H1 (cell line): ENCODE results near the gene TFCP2. TPM values are rescaled to one million over a fixed set of nuclear protein-coding genes. Genes with fewer than 3 reads are reported as not detected.

ENCODE experiments used
- CTCF ChIA-PET: fragments of 300-600 bp; sonication (Branson Sonifier 250); formaldehyde crosslinking; loops from one replicate; lab custom pipeline; 2021; ENCODE audit not compliant: partially characterized antibody; lab: Charles Lee
- POLR2A ChIA-PET: fragments of 300-600 bp; sonication (Branson Sonifier 250); formaldehyde crosslinking; loops from one replicate; lab custom pipeline; 2021; ENCODE audit warnings: inconsistent platforms; ENCODE audit not compliant: partially characterized antibody; lab: Charles Lee
- DNase-seq, 2 experiments: peaks; one replicate each; pipeline versions ENCODE4 v3.0.0 to v3.0.0-alpha.2; 2010 to 2022; ENCODE audit warnings: low spot score in 2 of 2, low read depth in 1 of 2, mixed read lengths in 1 of 2
- FAIRE-seq: peaks from 2 replicates; lab custom pipeline; 2011; peaks lifted over from hg19 to GRCh38; lab: Jason Lieb, UNC
- H2AFZ ChIP-seq: 2 replicates; pipeline ENCODE4 v1.8.1; 2012; ENCODE audit warnings: low read length, inconsistent platforms
- H2AK5ac ChIP-seq: 2 replicates; pipeline ENCODE4 v1.6.1; 2013; ENCODE audit warnings: low read depth, low read length
- H2BK120ac ChIP-seq: replicated peaks from 2 replicates; pipeline ENCODE3; 2013; ENCODE audit warnings: low read depth, low read length, inconsistent platforms
- H2BK12ac ChIP-seq: 2 replicates; pipeline ENCODE4 v1.6.1; 2013; ENCODE audit warnings: low read depth, low read length
- H2BK15ac ChIP-seq: 2 replicates; pipeline ENCODE4 v1.6.1; 2013; ENCODE audit warnings: low read length
- H2BK20ac ChIP-seq: 2 replicates; pipeline ENCODE4 v1.6.1; 2013; ENCODE audit warnings: low read length
- H2BK5ac ChIP-seq: 2 replicates; pipeline ENCODE4 v1.6.1; 2013; ENCODE audit warnings: low read depth, low read length
- H3K14ac ChIP-seq: 2 replicates; pipeline ENCODE4 v1.6.1; 2013; ENCODE audit warnings: inconsistent platforms; ENCODE audit not compliant: insufficient read length
- H3K18ac ChIP-seq: 2 replicates; pipeline ENCODE4 v1.6.1; 2013; ENCODE audit warnings: low read length; ENCODE audit errors: extremely low read depth
- H3K23ac ChIP-seq: 2 replicates; pipeline ENCODE4 v1.6.1; 2013; ENCODE audit warnings: inconsistent platforms; ENCODE audit not compliant: insufficient read length
- H3K23me2 ChIP-seq: 2 replicates; pipeline ENCODE4 v1.6.1; 2013; ENCODE audit warnings: low read depth, low read length
- H3K27ac ChIP-seq: 2 replicates; pipeline ENCODE4 v1.6.1; 2011; ENCODE audit warnings: low read depth, low read length, inconsistent platforms
- H3K27me3 ChIP-seq, 4 experiments: replicated peaks in 1 of 4; 1 replicate in 1 of 4; 2 replicates in 3 of 4; pipeline versions ENCODE4 v1.6.1 to v1.8.1; 2011 to 2013; ENCODE audit warnings: low read length in 3 of 4, mild to moderate bottlenecking in 3 of 4, inconsistent platforms in 2 of 4, mixed read lengths in 2 of 4, moderate library complexity in 1 of 4; ENCODE audit not compliant: control insufficient read depth in 3 of 4, insufficient read depth in 3 of 4; ENCODE audit errors: extremely low read depth in 1 of 4
- H3K36me3 ChIP-seq, 4 experiments: 2 replicates each; pipeline versions ENCODE4 v1.6.1 to v1.8.1; 2011 to 2013; ENCODE audit warnings: mild to moderate bottlenecking in 4 of 4, low read length in 3 of 4, moderate library complexity in 2 of 4, control low read depth in 1 of 4, inconsistent platforms in 1 of 4; ENCODE audit not compliant: insufficient read depth in 4 of 4, control insufficient read depth in 2 of 4
- H3K4ac ChIP-seq: replicated peaks from 2 replicates; pipeline ENCODE3; 2013; ENCODE audit warnings: low read length, low read depth, mixed read lengths, inconsistent platforms; ENCODE audit not compliant: insufficient read length
- H3K4me1 ChIP-seq, 4 experiments: replicated peaks in 1 of 4; 1 replicate in 1 of 4; 2 replicates in 3 of 4; pipeline versions ENCODE4 v1.6.1 to v1.8.1; 2011 to 2013; ENCODE audit warnings: low read length in 3 of 4, inconsistent platforms in 2 of 4, mixed read lengths in 1 of 4; ENCODE audit not compliant: insufficient read depth in 4 of 4, control insufficient read depth in 3 of 4
- H3K4me2 ChIP-seq, 2 experiments: 2 replicates each; pipeline versions ENCODE4 v1.6.1 to v1.8.1; 2011 to 2013; ENCODE audit warnings: low read depth in 2 of 2, low read length in 2 of 2, control low read depth in 1 of 2, inconsistent platforms in 1 of 2, mild to moderate bottlenecking in 1 of 2; ENCODE audit not compliant: insufficient read depth in 1 of 2
- H3K4me3 ChIP-seq, 4 experiments: fragments of 200-600, 300-600 bp in 1 of 4; sonication (generic), shearing (Covaris generic), sonication (Bioruptor Twin) in 1 of 4; 2 replicates each; pipeline versions ENCODE4 v1.5.1 to v1.8.1; 2011 to 2016; ENCODE audit warnings: low read length in 4 of 4, low read depth in 3 of 4, control low read depth in 2 of 4, inconsistent platforms in 2 of 4, mild to moderate bottlenecking in 2 of 4, mixed read lengths in 1 of 4, moderate library complexity in 1 of 4; ENCODE audit not compliant: insufficient read depth in 2 of 4; ENCODE audit errors: extremely low read depth in 1 of 4
- H3K56ac ChIP-seq: replicated peaks from 2 replicates; pipeline ENCODE3; 2013; ENCODE audit warnings: low read depth, mild to moderate bottlenecking, mixed read lengths, low read length, inconsistent platforms; ENCODE audit not compliant: insufficient read length
- H3K79me1 ChIP-seq: 2 replicates; pipeline ENCODE4 v1.6.1; 2013; ENCODE audit warnings: low read depth, low read length, control low read depth
- H3K79me2 ChIP-seq, 2 experiments: 2 replicates each; pipeline versions ENCODE4 v1.6.1 to v1.8.1; 2012 to 2013; ENCODE audit warnings: low read length in 2 of 2, mild to moderate bottlenecking in 2 of 2, inconsistent platforms in 1 of 2; ENCODE audit not compliant: insufficient read depth in 2 of 2, control insufficient read depth in 1 of 2
- H3K9ac ChIP-seq, 4 experiments: replicated peaks in 1 of 4; 1 replicate in 1 of 4; 2 replicates in 3 of 4; pipeline versions ENCODE4 v1.6.1 to v1.8.1; 2011 to 2013; ENCODE audit warnings: low read depth in 3 of 4, low read length in 3 of 4, control low read depth in 2 of 4, mild to moderate bottlenecking in 2 of 4, moderate library complexity in 2 of 4, inconsistent platforms in 1 of 4; ENCODE audit errors: extremely low read depth in 1 of 4
- H3K9me3 ChIP-seq, 2 experiments: 2 replicates each; pipeline versions ENCODE4 v1.6.1 to v1.8.1; 2012 to 2013; ENCODE audit warnings: mild to moderate bottlenecking in 2 of 2, moderate library complexity in 2 of 2, control low read depth in 1 of 2, inconsistent platforms in 1 of 2, low read depth in 1 of 2, low read length in 1 of 2, mixed read lengths in 1 of 2; ENCODE audit not compliant: insufficient read depth in 2 of 2
- H4K20me1 ChIP-seq, 2 experiments: replicated peaks in 1 of 2; 2 replicates each; pipeline versions ENCODE3 to v1.8.1; 2011 to 2013; ENCODE audit warnings: inconsistent platforms in 2 of 2, low read length in 2 of 2, mild to moderate bottlenecking in 1 of 2; ENCODE audit not compliant: insufficient read depth in 2 of 2, control insufficient read depth in 1 of 2
- H4K5ac ChIP-seq: 2 replicates; pipeline ENCODE4 v1.6.1; 2013; ENCODE audit warnings: low read length, low read depth, mixed read lengths, inconsistent platforms; ENCODE audit not compliant: insufficient read length
- H4K8ac ChIP-seq: 2 replicates; pipeline ENCODE4 v1.8.0; 2013; ENCODE audit warnings: mild to moderate bottlenecking, moderate library complexity, low read length, inconsistent platforms; ENCODE audit not compliant: insufficient read depth; ENCODE audit errors: extremely low read depth
- H4K91ac ChIP-seq: replicated peaks from 2 replicates; pipeline ENCODE3; 2013; ENCODE audit warnings: low read length, mixed read lengths, inconsistent platforms; ENCODE audit not compliant: insufficient read length
- BCL11A ChIP-seq, 2 experiments: IDR thresholded peaks; one replicate each; pipeline ENCODE4 v1.6.1; 2011; ENCODE audit warnings: low read depth in 2 of 2, low read length in 2 of 2, mild to moderate bottlenecking in 2 of 2
- MAFK ChIP-seq: IDR thresholded peaks from 2 replicates; pipeline ENCODE4 v1.6.1; 2012; ENCODE audit warnings: low read depth, mild to moderate bottlenecking, improper control_type of control experiment, low read length
- WGBS, 2 experiments: shearing (Covaris generic) in 1 of 2; methylation state at CpG; one replicate each; pipeline versions ENCODE4 v1.1.6 to v1.1.7; 2013 to 2015; ENCODE audit warnings: low lambda C conversion rate in 2 of 2, mixed read lengths in 2 of 2, inconsistent platforms in 1 of 2, low coverage in 1 of 2, missing lambda C conversion rate in 1 of 2; ENCODE audit not compliant: insufficient replicate concordance in 2 of 2, insufficient coverage in 1 of 2, insufficient read length in 1 of 2; ENCODE audit errors: extremely low coverage in 1 of 2, missing lambda C conversion rate in 1 of 2; 5-methylcytosine and 5-hydroxymethylcytosine counted together
- long read RNA-seq, 2 experiments: library from RNA in 1 of 2; library from capped mRNA in 1 of 2; stranded (forward); transcript quantifications; one replicate each; pipeline ENCODE4 v2.0.0, GENCODE V29; 2021; ENCODE audit warnings: inconsistent platforms in 1 of 2
- polyA minus RNA-seq, 3 experiments: library from RNA; depleted of rRNA, polyadenylated mRNA; stranded (reverse); fragments of >200 nt; gene quantifications; 1 replicate in 2 of 3; 2 replicates in 1 of 3; pipeline ENCODE4 v1.2.3, GENCODE V29; 2011
- polyA plus RNA-seq, 7 experiments: library from polyadenylated mRNA; depleted of rRNA in 3 of 7; stranded (reverse) in 5 of 7; unstranded in 2 of 7; fragments of >200 nt in 5 of 7; fragments of 200-250 nt in 2 of 7; gene quantifications; 1 replicate in 5 of 7; 2 replicates in 1 of 7; 4 replicates in 1 of 7; pipeline versions ENCODE4 v1.2.1 to v1.2.3, GENCODE V29; 2011 to 2013; ENCODE audit warnings: missing spikeins in 2 of 7, mixed read lengths in 2 of 7
- total RNA-seq: library from RNA; stranded (reverse); fragmentation: NEBNext Ultra II Directional; extraction: Animal tissue kit (Norgen Biotek cat#: 25700); gene quantifications from 2 replicates; pipeline ENCODE4 v1.2.1, GENCODE V29; 2021

The TFCP2 gene, protein sequence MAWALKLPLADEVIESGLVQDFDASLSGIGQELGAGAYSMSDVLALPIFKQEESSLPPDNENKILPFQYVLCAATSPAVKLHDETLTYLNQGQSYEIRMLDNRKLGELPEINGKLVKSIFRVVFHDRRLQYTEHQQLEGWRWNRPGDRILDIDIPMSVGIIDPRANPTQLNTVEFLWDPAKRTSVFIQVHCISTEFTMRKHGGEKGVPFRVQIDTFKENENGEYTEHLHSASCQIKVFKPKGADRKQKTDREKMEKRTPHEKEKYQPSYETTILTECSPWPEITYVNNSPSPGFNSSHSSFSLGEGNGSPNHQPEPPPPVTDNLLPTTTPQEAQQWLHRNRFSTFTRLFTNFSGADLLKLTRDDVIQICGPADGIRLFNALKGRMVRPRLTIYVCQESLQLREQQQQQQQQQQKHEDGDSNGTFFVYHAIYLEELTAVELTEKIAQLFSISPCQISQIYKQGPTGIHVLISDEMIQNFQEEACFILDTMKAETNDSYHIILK
- total RNA-seq (44.5 and 49.2 TPM in 2 replicates), polyA plus RNA-seq (2011; rRNA removed) (14.4 and 19.8 TPM in 2 replicates), polyA minus RNA-seq (2011; rRNA and poly(A)+ RNA removed) (21.5 and 24.4 TPM in 2 replicates)
- 25.1 TPM for polyA plus RNA-seq (2011; cell fraction: cytosol; rRNA removed)
- 9.2 TPM for polyA plus RNA-seq (2011; cell fraction: nucleus; rRNA removed)
- 29.1 to 44.0 TPM (median 33.4 TPM) in 4 replicates for polyA plus RNA-seq (2012, experiment 1 of 2)
- 4.8 TPM for polyA plus RNA-seq (2012, experiment 2 of 2)
- polyA plus RNA-seq (2013, experiment 1 of 2): 23.8 TPM
- 25.4 TPM for polyA plus RNA-seq (2013, experiment 2 of 2)
- 14.5 TPM for polyA minus RNA-seq (2011; cell fraction: cytosol; rRNA and poly(A)+ RNA removed)
- 13.6 TPM for polyA minus RNA-seq (2011; cell fraction: nucleus; rRNA and poly(A)+ RNA removed)
- long read RNA-seq, experiment 1, transcript TFCP2-201 (15 exons, 3,546 nt): major isoform, 12 of 41 reads
- long read RNA-seq, experiment 1, partial matches to known transcripts: 17 of 41 reads
- long read RNA-seq, experiment 1, other reads (novel, unspliced or antisense): 12 of 41 reads
- long read RNA-seq, experiment 2, transcript TFCP2-201 (15 exons, 3,546 nt): major isoform, 13 of 25 reads
- long read RNA-seq, experiment 2, partial matches to known transcripts: 3 of 25 reads
- long read RNA-seq, experiment 2, other reads (novel, unspliced or antisense): 9 of 25 reads

DNA sequence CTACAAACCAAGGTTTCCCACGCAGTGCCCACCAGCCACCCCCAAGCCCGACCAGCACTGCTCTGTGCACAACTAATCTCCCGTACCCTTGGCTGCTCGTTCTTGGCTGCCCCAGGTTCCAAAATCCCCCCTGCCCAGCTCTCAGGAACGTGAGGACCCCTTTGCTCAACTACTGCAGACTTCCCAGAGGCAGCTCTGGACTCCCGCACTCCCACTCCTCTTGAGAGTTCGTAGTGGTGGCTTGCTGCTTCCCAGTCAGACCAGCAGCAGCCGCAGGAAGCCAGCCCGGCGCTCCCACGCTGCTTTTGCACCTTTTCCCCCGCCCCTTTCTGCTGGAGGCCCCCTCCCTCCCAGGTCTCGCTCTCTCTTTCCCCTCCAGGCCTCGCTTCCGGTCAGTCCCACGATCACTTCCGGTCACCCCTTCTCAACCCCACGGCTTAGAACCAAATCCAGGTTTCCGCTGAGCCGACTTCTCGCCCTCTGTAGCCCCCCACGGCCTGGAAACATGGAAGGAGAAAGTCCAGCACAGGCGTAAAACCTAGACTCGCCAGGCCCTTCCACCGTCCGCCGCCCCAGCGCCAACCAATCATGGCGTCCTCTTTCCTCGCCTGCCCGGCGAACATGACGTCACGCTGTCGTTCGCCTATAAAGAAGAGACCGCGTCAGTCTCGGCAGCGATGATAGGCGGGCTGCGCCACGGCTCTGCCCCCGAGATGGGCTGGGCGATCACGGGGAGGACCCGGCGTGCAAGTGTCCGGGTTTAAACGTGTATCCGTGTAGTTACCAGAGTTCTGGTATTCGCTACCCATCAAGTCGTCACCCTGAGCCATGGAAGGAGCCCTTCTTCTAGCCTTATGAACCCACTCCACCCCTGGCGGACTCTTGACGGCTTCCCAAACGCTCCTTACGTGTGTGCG is at the start of gene TFCP2:
TFCP2 (minus strand) TSS at position 621 of the 917 bp plus-strand sequence. CDS start 713 bp downstream, outside the sequence.
- H3K14ac ChIP-seq: no peak within 1 kb of the TSS
- peaks cover 3% of the 10 kb centered on the region for H3K23me2 ChIP-seq
- peak within 1 kb of the TSS; percentile 61; the same call in 1 of the 2 replicates for H2BK15ac ChIP-seq
- H3K79me2 ChIP-seq: peaks cover 5 to 48% of the 10 kb centered on the region in 2 experiments; a peak in 3 of 4 replicates
- ChIA-PET CTCF (interaction anchor here (0.6 to 1.4 kb wide), 3 partner anchors 80 to 169 kb away, joined by 3 to 5 read pairs (median 3); no protein-coding TSS in a partner anchor), POLR2A (interaction anchor here (0.7 to 2.0 kb wide), 7 partner anchors 11 to 98 kb away, joined by 3 to 9 read pairs (median 3); partner anchors contain the start of genes CSRNP2, DAZAP2 and SMAGP)
- H3K18ac ChIP-seq: peak within 1 kb of the TSS; percentile 92
- peak within 1 kb of the TSS; percentile 98 for H2AFZ ChIP-seq
- peak within 1 kb of the TSS; percentile 84 to 99 (median 86) for H3K4me3 ChIP-seq
- peak within 1 kb of the TSS; percentile 100 for H4K8ac ChIP-seq
- peak within 1 kb of the TSS; percentile 95 for H4K91ac ChIP-seq
- H3K9ac ChIP-seq: peak within 1 kb of the TSS; percentile 90 to 98 (median 96)
- DNase-seq (peak; percentile 75 to 92), FAIRE-seq (no peak)
- 2% methylated on average over 52 of the region's 58 CpGs; no CpG with 5 or more reads in 1 of the 2 experiments for WGBS, 2 experiments
- peak within 1 kb of the TSS; percentile 100 for H4K5ac ChIP-seq
- H3K4ac ChIP-seq: peak within 1 kb of the TSS; percentile 44
- H3K27me3 ChIP-seq: no peaks in the 10 kb centered on the region
- H3K79me1 ChIP-seq: peaks cover 3% of the 10 kb centered on the region; the same call in 1 of the 2 replicates
- H2AK5ac ChIP-seq: no peak within 1 kb of the TSS
- H3K23ac ChIP-seq: no peak within 1 kb of the TSS
- H2BK5ac ChIP-seq: peak within 1 kb of the TSS; percentile 98
- H4K20me1 ChIP-seq: peaks cover 0 to 3% of the 10 kb centered on the region in 2 experiments
- no peaks in the 10 kb centered on the region for H3K9me3 ChIP-seq
- H3K36me3 ChIP-seq: no peaks in the 10 kb centered on the region
- peak within 1 kb of the TSS; percentile 99 for H3K27ac ChIP-seq
- H3K4me2 ChIP-seq: peak within 1 kb of the TSS; percentile 94 to 98
- peak within 1 kb of the TSS; percentile 38 for H2BK120ac ChIP-seq
- H3K56ac ChIP-seq: peak within 1 kb of the TSS; percentile 95
- 0 out of 2 replicates have a peak within 1 kb of the TSS, but pooled peaks have one; percentile 34 for H2BK20ac ChIP-seq
- peak within 1 kb of the TSS; percentile 99 for H2BK12ac ChIP-seq
- H3K4me1 ChIP-seq: peaks cover 0 to 1% (median 0%) of the 10 kb centered on the region in 4 experiments; a peak in 1 of 7 replicates
- TF ChIP-seq BCL11A (IDR thresholded peaks at IDR 0.05; ENCODE audit: low read depth in 2 of 2, low read length in 2 of 2) (no peak), MAFK (no peak)
